ENCODE data around the gene GFY. TPM values are rescaled to one million over a fixed set of nuclear protein-coding genes. Genes with fewer than 3 reads are reported as not detected.

GFY gene
- polyA plus RNA-seq, 3 donors, result not detected

DNA sequence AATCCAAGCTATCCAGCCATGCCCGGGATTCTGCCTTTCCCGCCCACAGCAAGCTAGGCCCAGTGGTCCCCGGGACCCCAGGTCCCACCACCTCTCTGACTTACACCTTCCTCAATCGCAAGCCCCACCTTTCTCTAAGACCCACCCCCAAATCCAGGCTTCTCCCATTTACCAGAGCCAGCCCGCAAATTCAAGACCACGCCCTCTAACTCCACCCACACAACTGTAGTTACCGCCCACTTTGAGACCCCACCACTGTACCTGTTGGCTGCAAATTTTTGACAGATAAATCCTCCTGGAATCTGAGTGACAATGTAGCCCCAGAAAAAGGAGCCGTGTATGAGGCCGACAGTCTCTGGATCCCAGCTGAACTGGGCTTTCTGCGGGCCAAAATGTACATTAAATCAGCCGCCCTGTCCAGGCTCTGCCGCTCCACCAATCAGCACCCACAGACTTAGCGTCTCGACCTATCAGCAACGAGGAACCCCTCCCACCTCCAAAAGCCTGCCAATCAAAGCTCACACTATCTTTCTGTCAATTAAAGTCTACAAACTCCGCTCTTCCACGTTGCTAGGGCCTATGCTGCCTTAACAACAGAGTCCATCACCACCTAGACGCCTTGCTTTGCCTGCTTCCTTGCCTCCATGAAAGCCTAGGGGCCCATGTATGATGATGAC, 9.9 kb downstream of the GFY start:
- Mint-ChIP-seq H3K4me3 (peak overlapping the region in 1 of 2 donors; percentile 83), H3K27ac (no peak overlapping the region), H3K36me3 (peaks cover 6 to 11% of the 10 kb centered on the region in 2 donors), H3K4me1 (peaks cover 19% of the 10 kb centered on the region), H3K27me3 (ENCODE audit: low read depth in 3 of 3) (peaks cover 99 to 100% (median 100%) of the 10 kb centered on the region in 3 donors), H3K9me3 (peaks cover 0 to 44% (median 25%) of the 10 kb centered on the region in 7 donors)
- H3K9me3 ChIP-seq (replicated peaks in 1 of 2; ENCODE audit: control insufficient read depth in 1 of 2, insufficient read depth in 1 of 2, low read length in 2 of 2), result peaks cover 9 to 37% of the 10 kb centered on the region in 2 donors
- intact Hi-C loops (cut with micrococcal nuclease), result loop anchor here in 1 of 2 donors (10.0 kb wide), 1 partner anchor 170 kb away; no protein-coding TSS in a partner anchor
- H3K9ac ChIP-seq (ENCODE audit: insufficient read depth, low read length, poor library complexity, severe bottlenecking), result no peak overlapping the region
- H3K4me3 ChIP-seq (replicated peaks in 1 of 3; ENCODE audit: low read depth in 2 of 3, low read length in 3 of 3), result no peak overlapping the region
- no peak overlapping the region for H2AFZ ChIP-seq (ENCODE audit: insufficient read depth, low read depth, low read length, poor library complexity, severe bottlenecking)
- no peaks in the 10 kb centered on the region for H4K20me1 ChIP-seq (ENCODE audit: insufficient read depth, low read length)
- 93% methylated on average over 16 of the region's 18 CpGs for WGBS (ENCODE audit: insufficient coverage)
- H3K4me2 ChIP-seq (replicated peaks; ENCODE audit: extremely low read depth, low read length, poor library complexity, severe bottlenecking), result no peak overlapping the region
- no peaks in the 10 kb centered on the region for H3K36me3 ChIP-seq (replicated peaks in 1 of 2; ENCODE audit: control insufficient read depth in 1 of 2, insufficient read depth in 2 of 2, low read length in 2 of 2)
- H3K27me3 ChIP-seq (ENCODE audit: control insufficient read depth in 2 of 2, insufficient read depth in 2 of 2, low read length in 2 of 2), result peaks cover 67 to 100% of the 10 kb centered on the region in 2 donors
- H3K79me2 ChIP-seq (ENCODE audit: insufficient read depth, low read length), result no peaks in the 10 kb centered on the region
- peaks cover 5 to 6% of the 10 kb centered on the region in 2 donors for H3K4me1 ChIP-seq (ENCODE audit: control insufficient read depth in 1 of 2, insufficient read depth in 2 of 2, low read length in 2 of 2)
- no peak overlapping the region for H3K27ac ChIP-seq (ENCODE audit: low read depth in 1 of 2, low read length in 2 of 2)
- TF ChIP-seq, protein P1, sequence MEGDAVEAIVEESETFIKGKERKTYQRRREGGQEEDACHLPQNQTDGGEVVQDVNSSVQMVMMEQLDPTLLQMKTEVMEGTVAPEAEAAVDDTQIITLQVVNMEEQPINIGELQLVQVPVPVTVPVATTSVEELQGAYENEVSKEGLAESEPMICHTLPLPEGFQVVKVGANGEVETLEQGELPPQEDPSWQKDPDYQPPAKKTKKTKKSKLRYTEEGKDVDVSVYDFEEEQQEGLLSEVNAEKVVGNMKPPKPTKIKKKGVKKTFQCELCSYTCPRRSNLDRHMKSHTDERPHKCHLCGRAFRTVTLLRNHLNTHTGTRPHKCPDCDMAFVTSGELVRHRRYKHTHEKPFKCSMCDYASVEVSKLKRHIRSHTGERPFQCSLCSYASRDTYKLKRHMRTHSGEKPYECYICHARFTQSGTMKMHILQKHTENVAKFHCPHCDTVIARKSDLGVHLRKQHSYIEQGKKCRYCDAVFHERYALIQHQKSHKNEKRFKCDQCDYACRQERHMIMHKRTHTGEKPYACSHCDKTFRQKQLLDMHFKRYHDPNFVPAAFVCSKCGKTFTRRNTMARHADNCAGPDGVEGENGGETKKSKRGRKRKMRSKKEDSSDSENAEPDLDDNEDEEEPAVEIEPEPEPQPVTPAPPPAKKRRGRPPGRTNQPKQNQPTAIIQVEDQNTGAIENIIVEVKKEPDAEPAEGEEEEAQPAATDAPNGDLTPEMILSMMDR (IDR thresholded peaks at IDR 0.05), result no peak
- no peak for DNase-seq

DNA sequence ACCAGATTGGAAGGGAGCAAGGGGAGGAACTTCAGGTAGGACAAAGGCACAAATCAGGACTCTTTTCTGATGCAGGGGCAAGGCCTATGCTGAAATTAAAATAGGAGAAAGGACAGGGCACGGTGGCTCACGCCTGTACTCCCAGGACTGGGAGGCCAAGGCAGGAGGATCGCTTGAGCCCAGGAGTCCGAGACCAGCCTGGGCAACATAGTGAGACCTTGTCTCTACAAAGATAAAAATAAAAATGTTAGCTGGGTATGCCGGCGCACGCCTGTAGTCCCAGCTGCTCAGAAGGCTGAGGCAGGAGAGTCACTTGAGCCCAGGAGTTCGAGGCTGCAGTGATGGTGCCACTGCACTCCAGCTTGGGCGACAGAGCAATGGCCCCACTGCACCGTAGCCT, 10.5 kb downstream of the GFY start:
- H3K9me3 Mint-ChIP-seq, result peaks cover 0 to 48% (median 29%) of the 10 kb centered on the region in 7 donors
- H2AFZ ChIP-seq (ENCODE audit: insufficient read depth, low read depth, low read length, poor library complexity, severe bottlenecking), result no peak overlapping the region
- intact Hi-C loops (cut with micrococcal nuclease), result loop anchor here in 1 of 2 donors (10.0 kb wide), 1 partner anchor 171 kb away; no protein-coding TSS in a partner anchor
- no peaks in the 10 kb centered on the region for H3K79me2 ChIP-seq (ENCODE audit: insufficient read depth, low read length)
- peaks cover 100% of the 10 kb centered on the region in 3 donors for H3K27me3 Mint-ChIP-seq (ENCODE audit: low read depth in 3 of 3)
- peaks cover 20% of the 10 kb centered on the region for H3K4me1 Mint-ChIP-seq
- H3K36me3 ChIP-seq (replicated peaks in 1 of 2; ENCODE audit: control insufficient read depth in 1 of 2, insufficient read depth in 2 of 2, low read length in 2 of 2), result no peaks in the 10 kb centered on the region
- H4K20me1 ChIP-seq (ENCODE audit: insufficient read depth, low read length), result no peaks in the 10 kb centered on the region
- peaks cover 7 to 14% of the 10 kb centered on the region in 2 donors for H3K36me3 Mint-ChIP-seq
- H3K4me1 ChIP-seq (ENCODE audit: control insufficient read depth in 1 of 2, insufficient read depth in 2 of 2, low read length in 2 of 2), result peaks cover 5 to 6% of the 10 kb centered on the region in 2 donors
- H3K27ac Mint-ChIP-seq, result no peak overlapping the region
- H3K4me3 Mint-ChIP-seq, result peak overlapping the region in 1 of 2 donors; percentile 83
- TF ChIP-seq, protein P1 (IDR thresholded peaks at IDR 0.05), result no peak
- H3K27me3 ChIP-seq (ENCODE audit: control insufficient read depth in 2 of 2, insufficient read depth in 2 of 2, low read length in 2 of 2), result peaks cover 71 to 100% of the 10 kb centered on the region in 2 donors
- 91% methylated on average over 10 of the region's 10 CpGs for WGBS (ENCODE audit: insufficient coverage)
- DNase-seq, result no peak
- no peak overlapping the region for H3K27ac ChIP-seq (ENCODE audit: low read depth in 1 of 2, low read length in 2 of 2)
- no peak overlapping the region for H3K9ac ChIP-seq (ENCODE audit: insufficient read depth, low read length, poor library complexity, severe bottlenecking)
- H3K4me2 ChIP-seq (replicated peaks; ENCODE audit: extremely low read depth, low read length, poor library complexity, severe bottlenecking), result no peak overlapping the region
- H3K4me3 ChIP-seq (replicated peaks in 1 of 3; ENCODE audit: low read depth in 2 of 3, low read length in 3 of 3), result no peak overlapping the region
- H3K9me3 ChIP-seq (replicated peaks in 1 of 2; ENCODE audit: control insufficient read depth in 1 of 2, insufficient read depth in 1 of 2, low read length in 2 of 2), result peaks cover 9 to 41% of the 10 kb centered on the region in 2 donors

Measured in CD14-positive monocyte (primary cell).